Stimulated activated CD4-positive, alpha-beta T cell treated with anti-CD3 and anti-CD28 coated beads, Interleukin-15, amount 100 ng/mL, for 24 hours (primary cell): ENCODE data around the gene APC.
"Not testable (repeated sequence)": the region's sequence is repeated elsewhere in the genome, so short reads cannot be mapped to it uniquely, and the experiment has no call there.

Experiments
- DNase-seq: peaks from one replicate; pipeline ENCODE4 v3.0.0-alpha.2; 2020

The APC gene

DNA sequence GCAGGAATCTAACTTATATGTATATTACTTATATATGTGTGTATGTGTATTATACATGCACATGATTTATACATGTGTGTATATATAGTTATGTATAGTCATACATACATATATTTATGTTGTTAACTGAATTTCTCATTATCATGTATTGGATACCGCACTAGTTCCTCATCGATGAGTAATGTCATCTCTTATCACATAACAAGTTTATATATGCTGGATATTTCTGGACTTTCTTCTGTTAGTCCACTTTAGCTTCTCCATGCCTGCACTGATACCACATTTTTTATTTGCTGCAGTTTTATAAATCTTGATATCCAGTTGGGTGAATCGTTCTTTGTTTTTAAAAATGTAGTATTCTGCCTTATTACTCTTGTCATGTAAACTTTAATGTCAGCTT, 50.2 kb downstream of the APC start:
- DNase-seq: no peak

DNA sequence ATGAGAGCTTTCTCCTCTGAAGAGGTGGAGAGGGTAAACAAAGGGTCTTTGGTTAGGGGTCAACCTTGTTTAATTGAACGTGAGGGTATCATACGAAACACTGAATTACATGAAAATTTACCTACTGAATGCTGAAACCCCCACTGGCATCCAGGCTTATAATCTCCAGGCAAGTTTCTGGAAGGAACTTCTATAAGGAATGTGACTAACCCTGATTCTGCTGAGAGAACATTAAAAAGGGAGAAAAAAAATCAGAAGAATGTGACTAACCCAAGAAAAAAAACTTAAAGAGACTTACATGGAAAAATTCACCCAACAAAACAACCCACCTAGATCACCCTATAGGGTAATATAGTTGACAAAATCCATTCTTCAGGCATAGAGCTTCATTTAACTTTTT, 55.5 kb downstream of the APC start:
- no peak for DNase-seq

DNA sequence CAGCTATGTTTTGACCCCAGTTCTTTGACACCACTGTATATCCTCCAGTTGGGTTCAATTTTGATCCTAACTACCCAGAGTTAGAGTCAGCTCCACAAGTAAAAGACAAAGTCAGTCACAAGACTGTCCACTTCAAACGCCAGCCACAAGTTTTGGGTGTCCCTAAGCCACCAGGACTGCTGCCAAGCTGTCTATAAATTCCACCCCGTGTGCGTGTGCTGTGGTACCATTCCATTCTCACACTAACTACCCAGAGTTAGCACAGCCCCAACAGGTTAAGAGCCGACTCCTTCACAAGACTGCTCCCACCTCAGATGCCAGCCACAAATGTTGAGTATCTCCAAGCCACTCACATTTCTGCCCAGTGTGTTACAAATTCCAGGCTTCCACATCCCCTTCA, 56.7 kb downstream of the APC start:
- no peak for DNase-seq

DNA sequence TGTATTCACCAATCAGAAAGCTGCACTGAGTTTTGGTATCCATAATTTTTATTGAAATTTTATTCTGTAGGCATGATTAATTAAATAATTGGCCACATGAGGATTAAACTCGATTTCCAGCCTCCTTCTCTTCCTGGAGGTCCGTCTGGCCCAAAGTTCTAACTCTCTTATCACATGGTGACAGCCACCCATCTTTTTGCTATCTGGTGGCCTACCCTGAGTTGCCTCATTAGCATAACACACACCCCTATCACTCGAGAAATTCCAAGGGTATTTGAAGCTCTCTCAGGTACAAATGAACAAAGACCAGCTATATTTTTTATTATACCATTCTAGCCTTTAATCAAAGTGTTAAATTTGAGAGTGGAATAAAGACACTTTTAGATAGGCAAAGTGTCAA, 57.7 kb downstream of the APC start:
- no peak for DNase-seq

DNA sequence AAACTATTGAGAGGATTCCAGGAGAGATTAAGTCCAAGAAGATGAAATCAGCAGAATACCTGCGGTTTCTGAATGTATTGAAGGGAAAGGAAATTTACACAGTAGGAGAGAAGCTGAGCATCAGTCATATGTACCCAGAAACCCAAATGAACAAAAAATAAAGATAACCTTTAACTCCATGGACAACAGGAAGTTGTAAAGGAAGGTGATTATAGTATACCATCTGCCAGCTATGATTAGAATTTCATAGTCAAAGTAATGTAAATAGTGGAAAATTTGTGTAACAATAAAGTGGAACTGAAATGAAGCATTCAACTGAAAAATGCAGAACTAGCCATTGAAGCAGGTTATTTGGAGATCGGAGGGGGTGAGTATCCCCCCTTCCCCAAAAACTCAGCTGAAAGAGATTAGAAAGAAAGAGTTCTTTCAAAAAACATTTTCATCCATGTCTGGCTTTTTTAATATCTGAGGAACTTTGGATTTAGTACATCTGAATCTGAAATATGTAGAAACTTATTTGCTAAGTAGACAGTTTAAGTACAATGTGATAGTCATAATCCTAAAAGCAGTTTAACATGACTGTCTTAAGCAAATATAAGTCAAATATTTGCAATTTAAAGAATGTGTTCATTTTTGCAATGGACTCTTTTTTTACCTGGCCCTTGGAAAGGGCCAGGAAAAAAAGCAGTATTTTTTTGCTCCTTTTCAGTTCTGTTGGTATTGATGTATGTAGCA, 58.4 kb downstream of the APC start:
- no peak for DNase-seq

DNA sequence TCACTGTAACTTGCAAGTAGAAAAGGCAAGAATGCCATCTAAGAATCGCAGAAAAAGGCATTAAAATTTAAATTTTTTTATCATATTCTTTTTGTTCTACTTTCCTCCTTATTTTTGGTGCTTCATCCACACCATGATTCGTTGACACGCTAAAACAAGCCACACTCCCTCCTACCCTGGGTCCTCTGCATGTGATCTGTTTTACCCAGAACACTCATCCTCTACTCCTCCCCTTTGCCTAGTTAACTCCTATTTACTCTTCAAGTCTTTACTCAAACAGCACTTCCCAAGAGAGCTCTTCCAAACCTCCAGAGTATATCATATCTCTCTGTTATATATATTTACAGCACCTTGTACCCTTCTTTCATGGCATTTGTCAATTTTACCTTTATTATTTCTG, 62.0 kb downstream of the APC start:
- no peak for DNase-seq

DNA sequence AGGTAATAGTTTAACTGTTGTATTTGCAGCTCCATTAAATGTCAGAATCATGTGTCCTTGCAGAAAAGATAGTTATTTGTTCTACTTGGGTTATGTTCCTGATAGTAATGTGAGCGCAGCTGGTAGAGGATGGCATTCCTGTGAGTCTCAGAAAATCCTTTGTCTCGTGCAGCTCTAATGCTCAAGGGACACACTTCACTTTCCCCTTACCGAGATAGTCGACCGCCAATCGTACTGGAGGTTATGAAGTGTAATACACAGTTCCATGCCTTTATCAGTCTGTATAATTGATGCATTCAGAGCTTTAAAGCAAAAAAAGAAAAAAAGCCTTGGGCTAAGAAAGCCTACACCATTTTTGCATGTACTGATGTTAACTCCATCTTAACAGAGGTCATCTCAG, 63.2 kb downstream of the APC start:
- DNase-seq: no peak

DNA sequence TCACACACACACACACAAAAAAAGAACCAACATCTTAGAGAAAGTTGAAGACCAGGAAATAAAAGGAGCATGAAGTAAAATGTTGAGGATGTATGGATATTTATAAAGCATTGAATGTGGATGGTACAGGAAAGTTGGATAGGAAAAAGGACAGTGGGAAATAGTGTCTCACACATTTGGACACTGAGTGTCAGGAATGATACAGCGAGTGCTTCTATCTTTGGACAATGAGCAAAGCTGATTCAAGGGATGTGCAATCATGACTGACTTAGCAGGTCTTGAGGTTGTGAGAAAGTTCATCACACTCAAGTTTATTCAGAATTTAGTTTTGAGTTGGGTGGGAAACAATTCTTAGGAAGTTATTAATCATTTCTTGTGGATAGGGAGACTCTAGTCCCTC, 73.3 kb downstream of the APC start:
- DNase-seq: no peak

DNA sequence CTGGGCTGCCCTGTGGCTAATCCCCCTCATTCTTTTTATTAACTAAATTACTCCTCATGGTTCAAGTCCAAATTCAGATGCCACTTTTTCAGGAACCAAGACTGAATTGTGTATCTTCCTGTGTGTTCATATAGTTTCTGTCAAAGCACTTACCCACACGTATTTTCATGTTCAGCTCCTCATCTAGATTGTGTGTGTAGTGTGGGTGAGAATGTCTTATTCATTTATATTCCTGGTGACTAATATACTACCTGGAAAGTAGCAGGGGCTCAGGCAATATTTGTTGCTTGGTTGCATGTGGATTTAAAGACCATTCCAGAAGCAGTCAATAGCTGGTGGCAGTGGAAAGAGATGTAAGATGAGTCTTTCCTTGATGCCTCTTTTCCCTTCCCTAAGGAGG, 74.9 kb downstream of the APC start:
- DNase-seq: no peak

DNA sequence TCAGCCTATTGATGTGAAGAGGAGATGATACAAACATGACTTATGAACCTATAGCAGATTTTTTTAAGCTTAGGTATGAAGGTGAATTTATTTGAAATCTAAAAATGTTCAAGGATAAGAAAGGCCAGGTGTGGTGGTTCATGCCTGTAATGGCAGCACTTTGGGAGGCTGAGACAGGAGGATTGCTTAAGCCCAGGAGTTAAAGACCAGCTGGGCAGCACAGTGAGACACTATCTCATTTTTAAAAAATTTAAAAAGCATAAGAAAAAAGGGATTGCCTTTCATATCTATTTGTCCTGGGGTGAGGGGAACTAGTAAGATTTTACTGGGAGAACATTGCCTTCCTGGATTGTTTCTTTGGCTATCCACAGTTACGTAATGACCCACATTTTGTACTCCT, 82.6 kb downstream of the APC start:
- DNase-seq: no peak

DNA sequence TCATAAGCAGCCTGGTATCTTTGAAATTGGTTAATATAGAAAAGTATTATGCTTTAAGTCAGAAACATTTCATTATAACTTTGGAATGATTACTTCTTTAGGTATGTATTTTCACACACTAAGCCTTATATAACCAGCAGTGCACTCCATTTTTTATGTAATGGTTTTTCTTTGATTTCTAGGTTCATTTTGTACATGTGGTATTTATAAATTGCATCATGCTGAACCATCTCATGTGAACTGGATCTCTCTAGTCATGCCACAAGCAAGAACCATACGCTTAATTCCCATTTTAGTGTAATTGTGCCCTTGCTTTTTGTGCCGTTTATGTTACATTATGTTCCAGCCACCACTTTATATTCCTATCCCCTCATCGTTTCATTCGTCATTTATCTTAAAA, 84.8 kb downstream of the APC start:
- DNase-seq: no peak

DNA sequence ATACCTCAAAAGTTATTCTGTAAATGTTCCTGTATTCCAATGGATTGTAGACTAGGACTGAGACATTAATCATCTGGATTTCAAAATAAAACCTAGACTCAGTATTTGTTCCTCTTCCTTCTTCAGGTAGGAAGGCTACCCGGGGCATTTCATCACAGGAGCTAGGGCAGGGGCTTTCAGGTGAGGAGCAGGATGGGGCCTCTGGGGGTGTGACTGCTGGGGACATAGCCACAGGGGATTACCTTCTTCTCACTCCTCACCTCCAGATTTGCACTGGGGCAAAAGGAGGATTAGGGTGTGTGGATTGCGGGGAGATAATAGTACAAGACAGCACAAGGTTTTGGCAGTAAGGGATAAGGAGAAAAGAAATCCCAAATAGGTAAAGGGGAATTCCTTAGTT, 85.5 kb downstream of the APC start:
- no peak for DNase-seq

DNA sequence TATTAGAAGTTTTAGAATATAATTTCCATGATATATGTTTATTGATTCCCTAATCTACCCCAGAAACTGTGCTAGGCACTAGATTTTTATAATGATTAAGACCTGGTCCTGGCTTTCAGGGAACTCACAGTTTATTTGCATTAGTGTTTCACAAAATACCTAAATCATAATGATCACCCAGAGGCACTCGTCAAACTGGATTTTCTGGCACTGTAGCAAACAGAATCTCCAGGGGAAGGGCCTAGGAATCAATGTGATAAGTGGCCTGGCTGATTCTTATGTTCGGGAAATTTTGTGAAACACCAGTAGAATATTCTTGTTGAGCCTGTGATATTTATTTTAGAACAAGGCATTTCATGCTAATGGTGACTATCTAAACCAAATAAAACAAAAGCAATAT, 86.0 kb downstream of the APC start:
- no peak for DNase-seq

DNA sequence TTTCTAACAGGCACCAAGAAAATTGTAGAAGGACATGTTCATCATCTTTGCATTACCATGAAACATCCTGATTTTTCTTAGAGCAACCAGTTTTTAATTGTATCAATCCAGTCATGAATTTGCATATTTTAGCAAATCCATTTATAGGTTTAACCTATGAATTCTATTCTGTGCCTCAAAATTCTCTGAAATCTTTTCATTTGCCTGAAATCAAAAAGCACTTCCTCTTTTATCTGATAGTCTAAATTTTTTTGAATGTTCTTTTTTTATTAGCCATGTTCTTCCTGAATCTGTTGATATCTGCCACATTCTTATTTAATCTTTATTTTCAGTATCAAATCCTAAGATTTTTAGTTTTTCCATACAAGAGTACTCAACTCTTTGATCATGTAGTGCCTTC, 86.5 kb downstream of the APC start:
- DNase-seq: no peak

DNA sequence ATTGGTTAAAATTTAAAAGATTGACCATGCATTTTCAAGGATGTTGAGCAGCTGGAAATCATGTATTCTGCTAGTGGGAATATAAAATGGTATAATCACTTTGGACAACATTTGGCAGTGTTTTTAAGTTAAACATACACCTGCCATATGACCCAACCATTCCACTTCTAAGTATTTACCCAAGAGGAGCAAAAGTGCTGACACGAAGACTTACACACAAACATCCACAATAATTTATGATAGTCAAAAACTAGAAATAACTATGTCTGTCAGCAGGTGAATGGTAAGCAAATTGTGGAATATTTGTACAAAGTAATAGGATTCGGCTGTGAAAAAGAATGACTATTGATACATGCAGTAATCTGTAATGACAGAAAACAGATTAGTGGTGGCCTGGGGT, 92.7 kb downstream of the APC start:
- no peak for DNase-seq

DNA sequence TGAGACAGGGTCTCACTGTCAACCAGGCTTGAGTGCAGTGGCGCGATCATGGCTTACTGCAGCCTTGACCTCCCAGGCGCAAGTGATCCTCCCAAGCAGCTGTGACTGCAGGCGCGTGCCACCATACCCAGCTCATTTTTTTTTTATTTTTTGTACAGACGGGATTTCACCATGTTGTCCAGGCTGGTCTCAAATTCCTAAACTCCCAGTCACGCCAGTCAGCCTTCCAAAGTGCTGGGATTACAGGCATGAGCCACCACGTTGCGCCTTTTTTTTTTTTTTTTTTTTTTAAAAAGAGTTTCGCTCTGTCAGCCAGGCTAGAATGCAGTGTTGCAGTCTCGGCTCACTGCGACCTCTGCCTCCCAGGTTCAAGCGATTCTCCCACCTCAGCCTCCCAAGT, 96.3 kb downstream of the APC start:
- DNase-seq: no peak

DNA sequence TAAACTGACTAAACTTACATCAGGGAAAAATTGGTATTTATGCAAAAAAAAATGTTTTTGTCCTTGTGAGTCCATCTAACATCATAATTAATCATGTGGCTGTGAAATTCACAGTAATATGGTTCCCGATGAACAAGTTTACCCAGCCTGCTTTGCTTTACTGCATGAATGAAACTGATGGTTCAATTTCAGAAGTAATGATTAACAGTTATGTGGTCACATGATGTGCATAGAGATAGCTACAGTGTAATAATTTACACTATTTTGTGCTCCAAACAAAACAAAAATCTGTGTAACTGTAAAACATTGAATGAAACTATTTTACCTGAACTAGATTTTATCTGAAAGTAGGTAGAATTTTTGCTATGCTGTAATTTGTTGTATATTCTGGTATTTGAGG, 106.8 kb downstream of the APC start:
- no peak for DNase-seq

DNA sequence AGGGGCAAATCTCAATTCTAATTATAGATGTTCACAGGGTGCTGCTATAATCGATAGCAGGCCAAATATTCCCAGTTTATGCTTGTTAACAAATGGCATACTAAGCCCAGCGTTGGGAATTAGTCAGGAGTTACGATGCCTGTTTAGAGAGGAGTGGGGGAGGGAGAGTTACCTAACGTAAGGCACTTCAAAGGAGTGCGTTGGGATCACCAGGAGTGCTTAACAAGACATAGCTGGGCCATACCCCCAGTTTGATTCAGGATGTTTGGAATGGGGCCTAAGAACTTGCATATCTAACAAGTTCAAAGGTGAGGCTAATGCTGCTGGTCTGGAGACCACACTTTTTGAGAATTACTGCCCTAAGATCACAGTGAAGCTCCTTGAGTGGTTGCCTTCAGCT, 108.9 kb downstream of the APC start:
- DNase-seq: no peak

DNA sequence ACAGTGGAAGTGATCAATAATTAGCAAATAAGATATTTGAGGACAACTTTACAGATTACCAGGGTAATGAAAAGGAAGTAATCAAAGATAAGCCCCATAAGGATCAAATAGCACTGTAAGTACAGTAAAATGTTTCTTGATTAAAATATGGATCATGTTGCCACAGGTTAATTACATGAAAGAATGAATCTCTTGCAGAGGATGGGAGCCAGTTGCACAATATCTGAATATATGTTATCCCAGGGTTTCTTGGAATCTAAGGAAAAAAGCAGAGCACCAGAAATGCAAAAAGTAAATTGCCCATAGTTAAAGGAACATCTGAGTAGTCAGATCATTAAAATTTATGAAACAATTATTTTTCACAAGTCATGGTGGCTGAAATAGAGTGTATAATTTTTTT, 109.6 kb downstream of the APC start:
- DNase-seq: no peak

DNA sequence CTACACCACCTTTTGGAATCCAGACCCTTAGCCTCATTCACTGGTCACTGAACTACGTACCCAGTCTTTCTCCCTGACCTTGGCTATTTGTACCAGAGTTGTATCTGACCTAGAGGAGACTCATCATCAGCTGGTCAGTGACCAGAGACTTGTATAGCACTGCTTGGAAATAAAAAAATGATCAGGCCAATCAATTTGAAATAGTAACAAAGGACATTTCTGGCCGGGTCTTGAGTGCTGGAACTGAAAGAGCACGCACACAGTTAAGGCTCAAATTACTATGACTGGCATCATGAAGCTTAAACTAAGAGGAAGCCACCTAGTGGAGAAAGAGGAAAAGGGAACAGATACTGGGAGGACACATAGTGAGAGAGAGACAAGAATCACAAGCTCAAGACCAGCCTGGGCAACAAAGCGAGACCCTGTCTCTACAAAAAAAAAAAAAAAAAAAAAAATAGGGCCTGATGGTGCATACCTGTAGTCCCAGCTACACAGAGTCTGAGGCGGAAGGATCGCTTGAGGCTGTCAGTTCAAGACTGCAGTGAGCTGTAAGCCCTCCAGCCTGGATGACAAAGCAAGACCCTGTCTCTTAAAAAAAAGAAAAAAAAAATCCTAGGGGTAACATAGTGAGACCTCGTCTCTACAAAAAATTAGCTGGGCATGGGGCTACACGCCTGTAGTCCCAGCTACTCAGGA, 110.6 kb downstream of the APC start:
- no peak for DNase-seq

DNA sequence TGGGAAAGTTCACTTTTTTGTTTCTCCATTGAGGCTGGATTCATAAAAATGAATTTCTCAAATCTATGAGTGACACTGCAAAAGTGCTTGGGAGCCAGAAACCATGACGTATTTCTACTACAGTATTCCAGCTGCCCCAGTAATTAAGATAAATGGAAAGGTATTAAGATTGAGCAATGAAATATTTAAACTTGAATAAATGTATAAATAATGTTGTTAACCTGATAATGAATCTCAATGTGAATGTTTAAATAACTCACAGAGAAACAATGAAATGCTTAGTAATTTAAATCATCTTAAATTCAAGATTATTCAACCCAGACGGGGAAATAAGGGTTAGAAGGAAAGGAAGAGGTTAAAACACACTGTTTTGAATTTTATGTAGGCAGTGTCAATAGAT, 112.2 kb downstream of the APC start:
- DNase-seq: no peak

DNA sequence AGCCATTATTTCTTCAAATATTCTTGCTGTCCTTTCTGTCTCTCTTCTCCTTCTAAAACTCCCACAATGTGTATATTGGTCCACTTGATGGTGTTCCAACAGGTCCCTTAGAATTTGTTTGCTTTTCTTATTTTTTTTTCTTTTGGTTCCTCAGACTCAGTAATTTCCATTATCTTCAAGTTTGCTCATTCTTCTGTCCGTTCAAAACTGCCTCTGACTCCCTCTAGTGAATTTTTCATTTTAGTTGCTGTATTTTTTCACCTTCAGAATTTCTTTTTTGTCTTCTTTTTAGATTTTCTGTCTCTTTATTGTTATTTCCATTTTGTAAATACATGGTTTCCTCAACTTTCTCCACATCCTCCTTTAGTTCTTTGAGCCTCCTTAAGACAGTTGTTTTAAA, 117.0 kb downstream of the APC start:
- no peak for DNase-seq

DNA sequence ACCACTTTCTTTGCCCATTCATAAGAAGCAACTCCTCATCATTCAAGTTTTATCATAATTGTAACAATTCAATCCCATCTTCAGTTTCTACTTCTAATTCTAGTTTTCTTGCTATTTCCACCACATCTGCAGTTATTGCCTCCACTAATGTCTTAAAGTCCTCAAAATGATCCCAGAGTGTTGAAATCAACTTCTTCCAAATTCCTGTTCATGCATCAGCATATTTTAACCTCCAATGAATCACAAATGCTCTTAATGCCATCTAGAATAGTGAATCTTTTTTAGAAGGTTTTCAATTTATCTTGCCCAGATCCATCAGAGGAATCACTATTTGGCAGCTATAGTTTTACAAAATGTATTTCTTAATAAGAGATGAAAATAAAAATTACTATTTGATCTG, 120.2 kb downstream of the APC start:
- DNase-seq: no peak

DNA sequence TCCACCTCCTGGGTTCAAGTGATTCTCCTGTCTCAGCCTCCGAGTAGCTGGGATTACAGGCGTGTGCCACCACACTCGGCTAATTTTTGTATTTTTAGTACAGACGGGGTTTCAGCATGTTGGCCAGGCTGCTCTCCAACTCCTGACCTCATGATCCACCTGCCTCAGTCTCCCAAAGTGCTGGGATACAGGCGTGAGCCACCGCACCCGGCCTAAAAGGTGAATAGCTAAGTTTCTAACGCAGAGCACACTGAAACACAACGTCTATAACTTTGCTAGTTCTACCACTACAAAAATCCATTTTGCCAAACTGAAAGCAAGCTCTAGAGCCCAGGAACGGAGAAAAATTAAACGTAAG, 122.9 kb downstream of the APC start:
- DNase-seq: not testable (repeated sequence)

DNA sequence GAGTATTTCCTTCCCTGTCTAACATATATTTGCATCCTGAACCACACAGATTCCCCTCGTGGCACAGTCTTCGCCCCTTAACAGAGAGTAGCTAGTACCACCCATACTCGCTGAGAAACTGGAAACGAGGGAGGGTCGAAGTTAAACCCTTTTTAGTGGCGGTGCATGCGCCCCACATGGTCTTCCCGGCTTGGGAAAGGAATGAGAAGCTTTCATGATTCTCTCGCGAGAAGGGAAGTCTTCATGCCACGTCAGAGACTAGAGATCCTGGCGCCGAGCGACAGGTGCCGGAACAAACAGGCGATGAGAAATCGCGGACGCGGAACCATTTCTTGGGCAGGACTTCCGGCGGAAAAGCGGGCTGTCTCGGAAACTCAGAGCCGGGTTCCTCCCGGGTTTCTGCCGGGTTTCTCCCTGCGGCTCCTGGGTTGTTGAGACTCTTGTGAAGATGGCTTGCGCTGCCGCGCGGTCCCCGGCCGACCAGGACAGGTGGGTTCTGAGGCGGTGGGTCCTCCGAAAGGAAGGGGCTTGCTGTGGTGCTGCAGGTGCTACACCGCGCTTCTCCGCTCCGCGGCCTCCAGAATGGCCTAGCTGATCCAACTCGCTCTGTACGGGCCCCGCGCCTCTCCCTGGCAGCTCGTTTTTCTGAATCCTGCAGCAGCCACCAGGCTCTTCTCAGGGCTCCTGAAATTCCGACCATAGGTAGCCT, 123.4 kb downstream of the APC start, which contains the start of gene SRP19:
Gene SRP19 (plus strand): TSS at position 359 of the 709 bp plus-strand sequence. CDS start 90 bp downstream, at position 449.
- DNase-seq: peak; percentile 94
